C4-2B (cell line): ENCODE results near the gene ADGRB2.
A peak's percentile ranks its signal among the peaks of the same experiment; 100 is the strongest.

Experiments
- H3K27ac ChIP-seq: fragments of 450-650 bp; 2 replicates; pipeline ENCODE4 v1.5.1; 2017
- CTCF ChIP-seq: fragments of 450-650 bp; conservative IDR thresholded peaks from 2 replicates; pipeline ENCODE4 v1.5.1; 2017; ENCODE audit warnings: mild to moderate bottlenecking
- ZFX ChIP-seq: fragments of 450-650 bp; IDR thresholded peaks from 2 replicates; pipeline ENCODE4 v1.6.1; 2017

Gene ADGRB2

GRCh38 chr1:31700468-31701090, 63.6 kb downstream of the ADGRB2 start:
- peak overlapping the region; percentile 7; the same call in 1 of the 2 replicates for H3K27ac ChIP-seq
- no peak for TF ChIP-seq CTCF
- no peak for TF ChIP-seq ZFX

GRCh38 chr1:31699341-31699891, 64.7 kb downstream of the ADGRB2 start:
- H3K27ac ChIP-seq: no peak overlapping the region
- TF ChIP-seq CTCF (no peak), ZFX (no peak)

GRCh38 chr1:31697369-31697984, 66.7 kb downstream of the ADGRB2 start:
- no peak overlapping the region for H3K27ac ChIP-seq
- TF ChIP-seq ZFX (no peak), CTCF (no peak)

- no peak overlapping the region for H3K27ac ChIP-seq
- TF ChIP-seq CTCF (no peak), ZFX (no peak)
These were observed 67.9 kb downstream of the ADGRB2 start for GRCh38 chr1:31696242-31696641.

GRCh38 chr1:31695327-31695726, 68.8 kb downstream of the ADGRB2 start:
- H3K27ac ChIP-seq: no peak overlapping the region
- TF ChIP-seq CTCF: no peak
- no peak for TF ChIP-seq ZFX

GRCh38 chr1:31694964-31695313, 69.2 kb downstream of the ADGRB2 start:
- TF ChIP-seq CTCF: no peak
- no peak overlapping the region for H3K27ac ChIP-seq

- TF ChIP-seq CTCF: no peak
- no peak for TF ChIP-seq ZFX
These were observed 69.8 kb downstream of the ADGRB2 start for GRCh38 chr1:31694069-31694963.

More at GRCh38 chr1:31694069-31694963, 69.8 kb downstream of the ADGRB2 start:
- no peak overlapping the region for H3K27ac ChIP-seq
